GM12891 (cell line): Measurements from ENCODE around the gene FMN1.

Experiments
- POLR2A ChIP-seq: IDR thresholded peaks from 2 replicates; pipeline ENCODE4 v1.6.1; 2011; ENCODE audit warnings: low read depth, low read length, control low read depth
- POLR2AphosphoS5 ChIP-seq: IDR thresholded peaks from 2 replicates; pipeline ENCODE4 v1.6.1; 2011; ENCODE audit warnings: low read depth, low read length, control low read depth
- TAF1 ChIP-seq: IDR thresholded peaks from 2 replicates; pipeline ENCODE4 v1.6.1; 2011; ENCODE audit warnings: low read depth, low read length, control low read depth

DNA sequence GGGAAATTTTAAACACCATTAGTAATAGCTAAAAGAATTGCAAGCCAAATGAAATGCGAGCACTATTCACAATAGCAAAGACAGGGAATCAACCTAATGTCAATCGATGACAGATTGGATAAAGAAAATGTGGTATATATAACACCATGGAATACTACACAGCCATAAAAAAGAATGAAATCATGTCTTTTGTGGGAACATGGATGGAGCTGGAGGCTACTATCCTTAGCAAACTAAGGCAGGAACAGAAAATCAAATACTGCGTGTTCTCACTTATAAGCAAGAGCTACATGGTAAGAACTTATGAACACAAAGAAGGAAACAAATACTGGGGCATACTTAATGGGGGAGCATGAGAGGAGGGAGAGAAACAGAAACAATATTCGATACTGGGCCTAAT is 85.2 kb downstream of the FMN1 start:
- TF ChIP-seq TAF1 = no peak
- TF ChIP-seq POLR2A = no peak
- TF ChIP-seq POLR2AphosphoS5 = no peak
